HG02588 (cell line): Measurements from ENCODE around the gene SLN.
"Not testable (repeated sequence)": the region's sequence is repeated elsewhere in the genome, so short reads cannot be mapped to it uniquely, and the experiment has no call there.

Experiments
- ATAC-seq: cut with Tn5 transposase; IDR thresholded peaks from one replicate; pipeline ENCODE4 v1.9.1; 2021; ENCODE audit warnings: mild to moderate bottlenecking, moderate library complexity; ENCODE audit not compliant: unreplicated experiment

Gene SLN

DNA sequence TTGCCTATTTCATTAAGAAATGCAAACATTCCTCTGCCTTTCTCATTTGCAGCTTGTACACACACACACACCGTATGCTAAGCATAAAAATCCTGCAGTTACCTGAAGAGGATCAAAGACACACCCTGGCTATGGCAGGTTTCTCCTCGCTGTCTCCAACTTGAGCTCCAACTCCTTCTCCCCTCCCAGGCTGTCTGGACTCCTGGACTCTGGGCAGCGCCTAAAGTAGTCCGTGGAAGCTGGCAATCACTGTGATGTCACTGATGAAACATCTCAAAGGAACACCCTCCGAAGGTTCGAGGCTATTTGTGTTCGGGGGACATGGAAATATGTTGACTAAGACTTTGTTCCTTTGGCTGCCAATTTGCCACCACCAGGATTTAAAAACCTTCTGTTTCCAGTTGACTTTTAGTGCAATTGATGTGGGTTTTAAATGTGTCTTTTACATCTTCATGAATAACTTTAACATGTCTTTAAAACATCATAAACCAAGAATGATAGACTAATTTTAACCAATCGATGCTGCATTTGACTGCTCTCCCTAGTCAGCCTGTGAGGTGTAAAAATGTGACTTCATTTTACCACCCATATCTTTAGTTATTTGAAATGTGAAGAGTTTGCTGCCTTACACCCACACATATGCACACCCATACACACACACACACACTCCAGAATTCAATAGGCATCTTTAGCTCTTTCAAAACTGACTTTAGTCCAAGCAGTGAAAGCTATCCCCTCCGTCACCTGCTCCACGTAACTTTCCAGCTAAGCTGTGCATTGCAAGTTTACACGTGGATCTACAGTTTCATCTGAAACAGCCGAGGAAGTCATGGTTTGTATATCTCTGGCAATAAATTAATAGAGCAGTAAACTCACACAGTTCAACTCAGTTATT lies at the start of gene SLN:
SLN (minus strand) TSS at position 196 of the 895 bp plus-strand sequence.
- no peak for ATAC-seq

DNA sequence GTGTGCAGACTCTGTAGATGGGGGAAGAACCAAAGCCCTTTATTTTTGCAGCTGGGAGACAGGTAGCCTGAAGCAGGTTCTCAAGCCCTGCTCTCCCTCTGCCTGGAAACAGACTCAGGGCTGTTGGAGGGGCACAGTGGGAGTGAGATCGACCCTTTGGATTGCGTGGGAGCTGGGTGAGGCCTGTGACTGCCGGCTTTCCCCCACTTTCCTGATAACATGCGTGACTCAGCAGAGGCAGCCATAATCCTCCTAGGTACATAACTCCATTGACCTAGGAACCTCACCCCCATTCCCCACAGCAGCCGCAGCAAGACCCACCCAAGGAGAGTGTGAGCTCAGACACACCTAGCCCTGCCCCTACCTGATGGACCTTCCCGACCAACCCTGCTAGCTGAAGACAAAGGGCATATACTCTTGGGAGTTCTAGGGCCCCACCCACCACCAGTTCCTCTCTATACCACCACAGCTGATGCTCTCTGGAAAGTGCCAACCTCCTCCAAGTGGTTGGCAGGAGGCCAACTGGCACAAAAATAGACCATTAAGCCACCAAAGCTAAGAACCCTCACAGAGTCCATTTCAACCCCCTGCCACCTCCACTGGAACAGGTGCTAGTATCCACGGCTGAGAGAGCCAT lies 47.0 kb upstream of the SLN start:
- not testable (repeated sequence) for ATAC-seq

DNA sequence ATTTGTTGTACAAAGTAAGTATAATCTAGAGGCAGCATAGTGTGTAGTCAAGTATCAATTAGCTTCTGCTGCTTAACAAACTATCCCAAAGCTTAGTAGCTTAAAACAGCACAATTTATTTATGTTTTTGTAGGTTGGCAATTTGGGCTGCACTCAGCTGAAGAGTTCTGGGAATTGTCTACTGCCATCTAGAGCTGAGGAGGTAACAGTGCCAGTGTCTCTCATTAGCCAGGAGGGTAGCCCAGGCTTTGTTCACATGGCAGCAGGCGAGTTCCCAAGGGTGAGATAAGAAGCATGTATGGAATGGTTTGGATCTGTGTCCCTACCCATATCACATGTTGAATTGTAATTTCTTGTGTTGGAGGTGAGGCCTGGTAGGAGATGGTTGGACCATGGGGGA lies 45.8 kb upstream of the SLN start:
- no peak for ATAC-seq

DNA sequence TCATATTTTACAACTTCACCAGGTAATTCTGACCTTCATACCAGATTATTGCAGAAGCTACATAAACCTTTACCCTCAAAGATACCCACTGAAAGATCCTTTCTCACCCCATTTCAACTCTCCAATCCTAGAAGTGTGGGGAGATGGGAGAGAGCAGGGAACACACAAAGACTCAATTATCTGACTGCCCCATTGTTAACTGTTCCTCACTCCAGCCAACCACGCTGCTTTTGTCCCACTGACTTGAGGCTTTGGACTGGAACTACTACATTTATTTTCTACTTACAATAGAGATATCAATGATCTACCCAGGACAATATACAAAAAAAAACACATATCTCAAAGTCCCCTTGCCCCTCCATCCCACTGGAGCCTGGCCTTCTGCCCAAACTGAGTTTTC lies 44.7 kb upstream of the SLN start:
- no peak for ATAC-seq

DNA sequence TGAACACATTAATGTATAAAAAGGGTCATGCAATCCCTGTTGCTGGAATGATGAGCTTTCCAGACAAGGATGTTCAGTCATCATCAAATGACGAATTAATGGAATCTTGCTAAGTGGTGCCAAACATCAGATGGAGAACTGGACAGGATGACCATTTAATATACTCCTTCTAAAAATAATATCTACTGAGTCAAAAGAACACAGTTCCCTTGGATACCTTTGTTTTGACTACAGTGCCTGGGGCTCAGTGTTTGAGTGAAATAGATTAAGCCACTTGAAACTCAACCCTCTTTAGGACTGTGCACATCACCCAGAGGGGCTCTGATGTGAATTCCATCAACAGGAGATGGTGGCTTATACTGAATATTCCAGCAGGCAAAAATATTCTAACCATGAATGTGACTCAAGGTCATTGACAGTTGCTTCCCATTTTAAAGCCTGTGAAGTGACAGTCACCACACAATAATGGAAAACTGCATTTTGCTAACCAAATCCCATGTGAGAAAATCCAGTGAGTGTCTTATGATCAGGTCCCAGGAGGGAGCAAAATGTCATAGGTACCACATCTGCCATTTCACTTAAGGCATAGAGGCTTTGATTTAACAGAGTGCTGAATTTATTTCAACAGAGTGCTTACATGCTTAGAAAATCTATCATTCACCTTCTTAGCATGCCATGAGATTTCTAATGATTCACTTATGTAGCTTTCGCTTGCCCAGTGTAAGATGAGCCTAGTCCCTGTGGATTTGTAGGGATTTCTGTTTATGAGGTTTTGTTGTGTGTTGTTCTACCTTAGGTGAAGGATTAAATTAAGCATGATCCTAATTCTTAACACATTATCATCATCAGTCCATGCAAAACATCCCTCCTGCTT lies 41.3 kb upstream of the SLN start:
- no peak for ATAC-seq

DNA sequence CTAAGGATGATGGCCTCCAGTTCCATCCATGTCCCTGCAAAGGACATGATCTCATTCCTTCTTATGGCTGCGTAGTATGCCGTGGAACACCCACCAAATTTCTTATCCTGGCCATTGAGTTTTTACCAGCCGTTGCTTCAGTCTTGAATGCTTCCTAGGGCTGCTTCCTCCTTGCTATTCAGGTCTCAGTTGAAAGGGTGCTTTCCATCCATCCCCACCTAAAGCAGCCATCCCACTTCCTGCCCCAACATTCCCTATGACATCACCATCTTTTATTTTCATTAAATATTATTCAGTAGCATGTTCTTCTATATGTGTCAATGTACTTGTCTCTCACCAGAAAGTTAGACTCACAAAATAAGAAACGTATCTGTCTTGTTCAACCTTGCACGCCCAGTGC lies 40.7 kb upstream of the SLN start:
- ATAC-seq, result no peak

DNA sequence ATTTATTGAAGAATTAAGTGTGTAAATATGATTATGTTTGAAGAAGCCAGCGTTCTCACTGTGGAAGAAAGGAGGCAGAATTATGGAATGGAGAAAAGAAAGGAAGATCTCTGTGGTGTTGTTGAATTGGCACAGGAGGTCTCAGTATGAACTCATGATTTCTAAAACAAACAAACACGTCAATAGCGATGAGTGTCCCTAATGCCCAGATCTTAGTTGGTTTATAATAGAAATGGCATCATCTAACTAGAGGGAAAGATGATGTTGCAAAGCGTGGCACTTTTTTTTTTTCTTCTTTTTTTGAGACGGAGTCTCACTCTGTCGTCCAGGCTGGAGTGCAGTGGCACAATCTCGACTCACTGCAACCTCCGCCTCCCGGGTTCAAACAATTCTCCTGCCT lies 39.2 kb upstream of the SLN start:
- no peak for ATAC-seq

DNA sequence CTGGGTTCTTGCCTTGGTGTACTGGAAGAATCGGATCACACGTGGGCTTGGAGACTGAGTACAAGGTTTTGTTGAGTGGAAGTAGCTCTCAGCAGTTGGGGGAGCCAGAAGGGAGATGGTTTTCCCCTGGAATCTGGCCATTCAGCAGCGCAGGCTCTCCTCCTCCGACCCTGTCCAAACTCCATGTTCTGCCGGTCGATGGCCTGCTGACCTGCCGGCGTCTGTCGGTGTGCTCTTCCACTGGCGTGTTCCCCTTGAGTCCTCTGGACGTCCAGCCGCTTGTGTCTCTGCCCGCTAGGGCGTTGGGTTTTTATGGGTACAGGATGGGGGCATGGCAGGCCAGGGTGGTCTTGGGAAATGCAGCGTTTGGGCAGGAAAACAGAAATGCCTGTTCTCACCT lies 38.5 kb upstream of the SLN start:
- ATAC-seq, result no peak

DNA sequence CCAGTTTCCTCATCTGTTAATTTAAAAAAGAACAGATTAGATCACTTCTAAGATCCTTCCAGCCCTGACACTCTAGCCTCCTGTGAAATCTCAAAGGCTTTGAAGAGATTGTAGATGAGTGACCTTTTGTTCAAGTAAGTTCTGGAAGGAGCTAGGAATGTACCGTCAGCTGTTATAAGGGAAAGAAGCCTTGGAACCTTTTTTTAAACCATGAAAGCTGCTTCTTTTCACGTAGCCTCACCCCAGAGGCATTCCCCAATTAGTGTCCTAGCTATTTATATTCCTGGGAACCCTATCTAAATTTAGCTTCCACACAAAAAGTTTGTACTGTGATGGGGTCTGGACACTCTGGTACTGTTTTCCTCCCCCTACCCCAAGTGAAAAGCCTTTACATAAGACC lies 35.8 kb upstream of the SLN start:
- no peak for ATAC-seq

DNA sequence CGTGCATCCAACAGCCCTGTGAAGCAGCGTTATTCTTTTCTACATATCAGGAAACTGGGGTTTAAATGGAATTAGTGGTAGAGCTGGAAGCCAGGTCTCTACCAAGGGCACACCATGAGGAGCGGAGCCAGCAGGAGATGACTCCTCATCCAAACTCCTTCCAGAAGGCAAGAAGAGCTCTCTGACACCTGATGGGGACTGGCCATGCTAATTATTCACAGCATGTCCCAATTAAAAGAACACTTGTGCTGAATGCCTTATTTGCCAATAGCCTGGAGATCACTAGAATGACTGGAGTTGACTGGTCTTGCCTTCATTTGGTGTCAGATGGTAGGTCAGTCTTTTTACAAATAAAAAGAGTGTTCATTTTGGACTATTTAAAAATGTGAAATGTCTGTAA lies 32.9 kb upstream of the SLN start:
- ATAC-seq, result no peak

DNA sequence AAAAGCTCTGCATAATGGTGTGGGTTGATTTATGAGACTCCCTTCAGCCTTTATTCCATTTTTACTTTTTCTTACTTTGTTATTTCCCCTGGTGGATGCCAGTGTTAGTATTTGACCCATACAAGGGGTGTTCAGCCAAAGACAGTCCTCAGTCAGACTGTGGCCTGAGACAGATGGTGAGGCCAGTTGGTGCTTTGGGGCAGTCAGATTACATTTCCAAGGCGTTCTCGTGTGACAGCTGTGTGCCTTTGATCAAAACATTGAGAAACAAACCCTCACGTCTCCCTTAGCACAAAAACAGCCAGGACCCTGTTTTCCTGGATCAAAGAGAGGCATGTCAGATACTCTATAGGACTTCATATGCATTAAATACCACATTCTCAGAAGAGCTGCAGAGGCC lies 31.3 kb upstream of the SLN start:
- ATAC-seq, result no peak

DNA sequence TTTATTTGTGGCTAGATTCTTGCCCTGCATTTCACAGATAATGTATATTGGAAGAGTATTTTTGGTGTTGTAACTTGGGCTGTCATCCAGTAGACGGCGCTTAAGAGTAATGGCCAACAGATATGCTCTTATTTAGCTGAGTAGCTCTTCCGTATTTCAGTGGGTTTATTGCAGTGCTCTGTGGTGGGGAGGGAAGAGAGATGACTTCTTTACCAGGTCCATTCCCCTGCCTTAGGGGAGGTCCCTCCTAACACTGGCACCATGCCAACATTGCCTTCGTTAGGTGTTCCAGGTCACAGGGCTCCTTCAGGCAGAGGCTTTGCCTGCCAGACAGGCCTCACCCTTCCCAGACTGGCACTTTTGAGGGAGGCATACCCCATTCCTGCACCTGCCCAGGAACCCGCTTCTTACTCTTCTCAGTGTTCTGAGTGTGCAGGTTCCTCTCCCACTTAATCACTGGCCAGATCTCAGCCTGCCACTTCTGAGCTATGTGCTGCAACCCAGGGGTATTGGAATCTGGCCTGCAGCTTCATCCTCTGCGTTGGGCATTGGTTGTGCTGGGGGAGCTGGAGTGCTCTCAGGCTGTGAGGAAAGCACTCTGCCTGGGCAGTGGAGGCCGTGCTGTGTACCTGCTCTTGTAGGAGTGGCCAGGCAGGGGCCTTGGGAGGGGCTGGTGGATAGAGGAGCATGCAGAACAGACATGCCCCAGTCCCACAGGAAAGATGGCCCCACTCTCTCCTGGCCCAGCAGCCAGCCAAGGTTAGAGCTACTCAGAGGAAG lies 29.4 kb upstream of the SLN start:
- ATAC-seq, result peak; percentile 79

DNA sequence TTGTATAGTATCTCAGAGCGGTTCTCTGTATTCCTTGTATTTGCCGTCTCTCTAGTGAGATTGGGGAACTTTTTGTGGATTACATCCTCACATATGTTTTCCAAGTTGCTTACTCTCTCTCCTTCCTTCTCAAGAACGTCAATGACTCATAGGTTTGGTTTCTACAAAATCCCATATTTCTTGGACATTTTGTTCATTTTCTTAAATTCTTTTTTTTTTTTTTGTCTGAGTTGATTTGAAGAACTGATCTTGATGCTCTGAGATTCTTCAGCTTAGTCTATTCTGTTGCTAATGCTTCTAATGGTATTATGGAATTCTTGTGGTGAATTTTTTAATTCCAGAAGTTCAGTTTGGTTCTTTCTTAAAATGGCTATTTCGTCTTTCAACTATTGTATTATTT lies 28.4 kb upstream of the SLN start:
- no peak for ATAC-seq

DNA sequence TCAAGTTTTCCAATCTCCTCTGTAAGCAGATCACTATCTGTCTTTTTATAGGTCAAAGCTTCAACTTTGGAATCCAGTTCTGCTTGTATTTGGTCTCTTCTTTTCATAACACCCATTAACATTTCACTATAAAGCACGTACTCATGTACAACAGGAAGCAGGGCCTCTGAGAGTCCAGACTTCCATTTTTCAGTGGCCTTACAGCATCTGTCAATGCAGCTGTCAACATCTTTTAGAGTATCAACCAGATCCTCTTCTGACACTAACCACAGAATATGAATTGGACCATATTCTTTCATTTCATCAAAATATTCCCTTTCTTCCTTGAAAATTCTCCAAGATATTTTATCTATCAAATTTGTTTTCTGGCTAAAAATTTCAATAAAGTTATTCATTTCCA lies 24.7 kb upstream of the SLN start:
- no peak for ATAC-seq

DNA sequence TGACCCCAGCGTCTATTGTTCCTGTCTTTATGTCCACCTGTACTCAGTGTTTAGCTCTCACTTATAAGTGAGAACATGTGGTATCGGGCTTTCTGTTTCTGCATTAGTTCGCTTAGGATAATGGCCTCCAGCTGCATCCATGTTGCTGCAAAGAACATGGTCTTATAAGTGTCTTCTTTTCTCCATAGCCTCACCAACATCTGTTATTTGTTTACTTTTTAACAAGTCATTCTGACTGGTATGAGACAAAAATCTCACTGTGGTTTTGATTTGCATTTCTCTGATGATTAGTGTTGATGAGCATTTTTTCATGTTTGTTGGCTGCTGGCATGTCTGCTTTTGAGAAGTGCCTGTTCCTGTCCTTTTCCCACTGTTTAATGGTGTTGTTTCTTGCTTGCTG lies 21.7 kb upstream of the SLN start:
- ATAC-seq, result no peak

DNA sequence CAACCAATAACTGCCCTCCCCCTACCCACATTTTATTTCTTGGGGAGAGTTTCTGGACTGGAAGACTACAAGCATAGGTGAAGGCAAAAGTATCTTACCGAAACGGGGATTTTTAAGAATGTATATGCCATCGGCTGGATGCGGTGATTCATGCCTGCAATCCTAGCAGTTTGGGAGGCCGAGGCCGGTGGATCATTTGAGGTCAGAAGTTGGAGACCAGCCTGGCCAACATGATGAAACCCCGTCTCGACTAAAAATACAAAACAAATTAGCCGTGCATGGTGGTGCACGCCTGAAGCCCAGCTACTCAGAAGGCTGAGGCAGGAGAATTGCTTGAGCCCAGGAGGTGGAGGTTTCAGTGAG lies 20.8 kb upstream of the SLN start:
- ATAC-seq, result no peak

DNA sequence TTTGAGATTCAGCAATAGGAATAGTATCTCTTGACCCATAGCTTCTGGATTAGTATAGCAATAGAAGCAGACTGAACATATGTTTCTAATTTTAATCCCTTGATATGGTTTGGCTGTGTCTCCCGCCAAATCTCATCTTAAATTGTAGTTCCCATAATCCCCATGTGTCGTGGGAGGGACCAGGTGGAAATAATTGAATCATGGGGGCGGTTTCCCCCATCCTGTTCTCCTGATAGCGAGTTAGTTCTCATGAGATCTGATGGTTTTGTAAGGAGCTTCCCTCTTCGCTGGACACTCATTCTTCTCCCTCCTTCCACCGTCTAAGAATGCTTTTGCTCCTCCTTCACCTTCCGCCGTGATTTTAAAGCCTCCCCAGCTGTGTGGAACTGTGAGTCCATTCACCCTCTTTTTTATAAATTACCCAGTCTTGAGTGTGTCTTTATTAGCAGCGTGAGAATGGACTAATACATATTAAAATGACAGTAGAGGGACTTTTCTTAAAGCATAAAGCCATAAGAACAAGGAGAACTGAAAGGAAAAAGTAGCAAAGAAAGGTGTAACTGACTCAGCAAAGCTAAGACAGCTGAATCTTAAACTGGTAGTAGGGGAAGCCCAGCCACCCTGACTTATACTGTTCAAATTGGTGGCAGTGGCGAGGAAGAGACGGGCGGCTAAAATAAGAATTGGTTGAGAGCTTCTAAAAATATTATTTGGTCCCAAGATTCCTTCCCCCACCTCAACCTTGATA lies 20.3 kb upstream of the SLN start:
- ATAC-seq, result peak; percentile 58

DNA sequence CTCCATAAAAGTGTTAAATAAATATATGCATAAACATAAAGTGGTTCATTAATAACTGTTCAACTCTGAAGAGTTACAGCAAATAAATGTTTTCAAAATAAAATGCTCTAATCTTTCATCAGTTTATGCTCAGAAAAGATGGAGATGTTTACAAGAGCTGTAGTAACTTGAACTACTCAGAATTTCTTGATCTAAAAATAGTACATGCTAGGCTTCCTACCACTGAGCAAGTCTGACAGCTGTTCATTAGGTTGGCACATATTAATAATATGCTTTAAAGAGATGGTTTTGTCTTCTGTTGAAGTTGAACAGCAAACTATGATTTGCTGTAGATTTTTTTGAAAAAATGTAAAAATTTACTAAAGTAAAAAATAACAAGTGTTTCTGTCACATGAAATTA lies 10.8 kb upstream of the SLN start:
- ATAC-seq, result no peak

DNA sequence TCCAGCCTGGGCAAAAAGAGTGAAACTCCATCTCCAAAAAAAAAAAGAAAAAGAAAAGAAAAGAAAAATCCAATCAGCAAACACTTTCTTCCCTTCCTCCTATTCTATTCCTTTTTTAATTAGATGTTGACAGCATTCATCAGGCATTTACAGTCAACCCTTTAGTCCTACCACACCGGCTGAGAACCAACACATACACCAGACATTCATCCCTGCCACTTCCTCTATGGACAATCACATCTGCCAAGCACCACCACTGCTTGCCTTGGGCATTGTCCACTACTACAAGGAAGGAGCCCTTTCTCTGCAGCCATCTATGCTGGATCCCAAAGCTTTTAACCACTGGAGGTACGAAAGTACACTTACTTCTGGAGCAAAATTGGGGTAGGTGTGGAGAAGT lies 9.4 kb upstream of the SLN start:
- no peak for ATAC-seq

DNA sequence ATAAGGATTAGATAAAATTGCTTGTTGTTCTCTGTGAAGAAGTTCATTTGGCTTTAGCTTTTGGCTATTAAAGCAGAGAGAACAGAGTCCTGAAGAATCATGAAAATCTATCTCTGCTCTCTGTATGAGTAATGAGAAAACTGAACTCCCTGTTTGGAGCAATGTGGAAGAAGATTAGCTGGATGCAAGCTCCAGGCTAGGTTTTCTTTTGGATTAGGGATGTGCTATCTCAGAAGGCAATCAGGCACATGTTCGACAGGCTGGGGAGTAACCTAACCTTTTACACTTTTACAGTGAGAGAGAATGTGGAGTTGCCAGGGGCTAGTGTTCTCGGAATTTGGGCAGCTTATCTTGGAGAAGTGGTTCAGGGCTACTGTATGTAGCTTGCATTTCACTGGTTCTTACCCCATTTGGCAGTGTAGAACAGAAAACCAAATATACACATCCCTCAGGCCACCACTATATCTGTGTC lies 8.5 kb upstream of the SLN start:
- no peak for ATAC-seq
